Ramos (cell line): Measurements from ENCODE around the gene GAGE12G.
"Not testable (repeated sequence)": the region's sequence is repeated elsewhere in the genome, so short reads cannot be mapped to it uniquely, and the experiment has no call there.

ENCODE experiments used
- in situ Hi-C: fragments of 300-500 bp; cut with MboI; formaldehyde crosslinking; loops from one replicate; pipeline ENCODE4 v1.14.3; 2022; ENCODE audit warnings: low sequenced_read_pairs; ENCODE audit not compliant: unreplicated experiment

GAGE12G gene, protein sequence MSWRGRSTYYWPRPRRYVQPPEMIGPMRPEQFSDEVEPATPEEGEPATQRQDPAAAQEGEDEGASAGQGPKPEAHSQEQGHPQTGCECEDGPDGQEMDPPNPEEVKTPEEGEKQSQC

DNA sequence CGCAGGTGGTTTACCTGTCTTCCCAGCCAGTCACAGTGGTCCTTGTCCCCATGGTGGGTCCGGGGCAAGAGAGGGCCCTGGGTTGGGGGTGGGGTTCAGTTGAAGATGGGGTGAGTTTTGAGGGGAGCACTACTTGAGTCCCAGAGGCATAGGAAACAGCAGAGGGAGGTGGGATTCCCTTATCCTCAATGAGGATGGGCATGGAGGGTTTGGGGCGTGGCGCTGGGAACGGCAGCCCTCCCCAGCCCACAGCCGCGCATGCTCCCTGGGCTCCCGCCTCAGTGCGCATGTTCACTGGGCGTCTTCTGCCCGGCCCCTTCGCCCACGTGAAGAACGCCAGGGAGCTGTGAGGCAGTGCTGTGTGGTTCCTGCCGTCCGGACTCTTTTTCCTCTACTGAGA is at the start of gene GAGE12G:
Gene GAGE12G, plus strand, starts transcription at position 301 of the 400 bp plus-strand sequence. CDS start 1,155 bp downstream, outside the sequence.
- in situ Hi-C loops = not testable (repeated sequence)

DNA sequence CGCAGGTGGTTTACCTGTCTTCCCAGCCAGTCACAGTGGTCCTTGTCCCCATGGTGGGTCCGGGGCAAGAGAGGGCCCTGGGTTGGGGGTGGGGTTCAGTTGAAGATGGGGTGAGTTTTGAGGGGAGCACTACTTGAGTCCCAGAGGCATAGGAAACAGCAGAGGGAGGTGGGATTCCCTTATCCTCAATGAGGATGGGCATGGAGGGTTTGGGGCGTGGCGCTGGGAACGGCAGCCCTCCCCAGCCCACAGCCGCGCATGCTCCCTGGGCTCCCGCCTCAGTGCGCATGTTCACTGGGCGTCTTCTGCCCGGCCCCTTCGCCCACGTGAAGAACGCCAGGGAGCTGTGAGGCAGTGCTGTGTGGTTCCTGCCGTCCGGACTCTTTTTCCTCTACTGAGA is 38.3 kb upstream of the GAGE12G start, which contains the start of gene GAGE12C:
Gene GAGE12C, plus strand, starts transcription at position 301 of the 400 bp plus-strand sequence. CDS start 1,155 bp downstream, outside the sequence.
- in situ Hi-C loops = not testable (repeated sequence)

- in situ Hi-C loops = not testable (repeated sequence)
Observed at GRCh38 chrX:49541433-49541832, 28.8 kb upstream of the GAGE12G start, which contains the start of gene GAGE12D. Gene GAGE12D, plus strand, starts transcription at chrX:49541733. Its CDS starts 1,155 bp downstream, at chrX:49542888.

GRCh38 chrX:49550989-49551388 is 19.2 kb upstream of the GAGE12G start, which contains the start of gene GAGE12E:
Gene GAGE12E, plus strand, starts transcription at chrX:49551289. Its CDS starts 1,155 bp downstream, at chrX:49552444.
- in situ Hi-C loops = not testable (repeated sequence)

- in situ Hi-C loops = not testable (repeated sequence)
Observed at GRCh38 chrX:49560542-49560941, 9.7 kb upstream of the GAGE12G start, which contains the start of gene GAGE12F. Gene GAGE12F, plus strand, starts transcription at chrX:49560842. Its CDS starts 1,155 bp downstream, at chrX:49561997.

DNA sequence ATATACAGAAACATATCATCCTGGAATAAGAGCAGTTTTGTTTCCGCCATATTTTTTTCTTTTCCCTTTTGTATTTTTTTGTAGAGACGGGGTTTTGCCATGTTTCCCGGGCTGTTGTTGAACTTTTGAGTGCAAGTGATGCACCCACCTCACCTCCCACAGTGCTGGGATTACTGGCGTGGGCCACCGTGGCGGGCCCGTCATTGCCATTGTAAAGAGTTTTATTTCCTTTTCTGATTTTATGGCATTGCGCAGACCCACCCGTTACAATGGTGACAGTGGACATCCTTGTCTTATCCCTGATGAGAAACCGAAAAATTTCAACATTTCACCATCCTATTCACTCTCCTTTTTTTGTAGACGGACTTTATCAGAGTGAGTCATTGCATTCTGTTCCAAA is 1.5 kb upstream of the GAGE12G start:
- in situ Hi-C loops = not testable (repeated sequence)

- in situ Hi-C loops = not testable (repeated sequence)
Observed at GRCh38 chrX:49569152-49569551, 1.0 kb upstream of the GAGE12G start.

GRCh38 chrX:49579649-49580048 is 9.4 kb downstream of the GAGE12G start, which contains the start of gene GAGE12H:
Gene GAGE12H, plus strand, starts transcription at chrX:49579949. Its CDS starts 1,155 bp downstream, at chrX:49581104.
- in situ Hi-C loops = not testable (repeated sequence)

DNA sequence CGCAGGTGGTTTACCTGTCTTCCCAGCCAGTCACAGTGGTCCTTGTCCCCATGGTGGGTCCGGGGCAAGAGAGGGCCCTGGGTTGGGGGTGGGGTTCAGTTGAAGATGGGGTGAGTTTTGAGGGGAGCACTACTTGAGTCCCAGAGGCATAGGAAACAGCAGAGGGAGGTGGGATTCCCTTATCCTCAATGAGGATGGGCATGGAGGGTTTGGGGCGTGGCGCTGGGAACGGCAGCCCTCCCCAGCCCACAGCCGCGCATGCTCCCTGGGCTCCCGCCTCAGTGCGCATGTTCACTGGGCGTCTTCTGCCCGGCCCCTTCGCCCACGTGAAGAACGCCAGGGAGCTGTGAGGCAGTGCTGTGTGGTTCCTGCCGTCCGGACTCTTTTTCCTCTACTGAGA is 19.0 kb downstream of the GAGE12G start, which contains the start of gene GAGE2A:
Gene GAGE2A, plus strand, starts transcription at position 301 of the 400 bp plus-strand sequence. CDS start 1,155 bp downstream, outside the sequence.
- in situ Hi-C loops = not testable (repeated sequence)

GRCh38 chrX:49589769-49590478 is 19.7 kb downstream of the GAGE12G start:
- in situ Hi-C loops = not testable (repeated sequence)

GRCh38 chrX:49590488-49590887 is 20.3 kb downstream of the GAGE12G start:
- in situ Hi-C loops = not testable (repeated sequence)

DNA sequence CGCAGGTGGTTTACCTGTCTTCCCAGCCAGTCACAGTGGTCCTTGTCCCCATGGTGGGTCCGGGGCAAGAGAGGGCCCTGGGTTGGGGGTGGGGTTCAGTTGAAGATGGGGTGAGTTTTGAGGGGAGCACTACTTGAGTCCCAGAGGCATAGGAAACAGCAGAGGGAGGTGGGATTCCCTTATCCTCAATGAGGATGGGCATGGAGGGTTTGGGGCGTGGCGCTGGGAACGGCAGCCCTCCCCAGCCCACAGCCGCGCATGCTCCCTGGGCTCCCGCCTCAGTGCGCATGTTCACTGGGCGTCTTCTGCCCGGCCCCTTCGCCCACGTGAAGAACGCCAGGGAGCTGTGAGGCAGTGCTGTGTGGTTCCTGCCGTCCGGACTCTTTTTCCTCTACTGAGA is 28.5 kb downstream of the GAGE12G start, which contains the start of gene GAGE1:
Gene GAGE1, plus strand, starts transcription at position 301 of the 400 bp plus-strand sequence. CDS start 1,155 bp downstream, outside the sequence.
- in situ Hi-C loops = not testable (repeated sequence)

- in situ Hi-C loops = no loop called here
Observed at GRCh38 chrX:49610718-49611310, 40.6 kb downstream of the GAGE12G start.

GRCh38 chrX:49618574-49618973 is 48.4 kb downstream of the GAGE12G start:
- in situ Hi-C loops = no loop called here
